RWPE2 (cell line): ENCODE data around the gene RNF123.
A peak's percentile ranks its signal among the peaks of the same experiment; 100 is the strongest.

Source experiments
- ATAC-seq: fragments of 200-7000 bp; cut with Tn5 transposase; 3 replicates; pipeline ENCODE4 v1.9.1; 2021; ENCODE audit warnings: low read depth
- DNase-seq: peaks from one replicate; pipeline ENCODE4 v3.0.0-alpha.2; 2020; ENCODE audit warnings: low spot score
- H3K27ac ChIP-seq: fragments of 450-650 bp; 2 replicates; pipeline ENCODE4 v1.5.1; 2017; ENCODE audit warnings: mild to moderate bottlenecking; ENCODE audit not compliant: poor library complexity, severe bottlenecking
- H3K27me3 ChIP-seq: fragments of 250-450 bp; sonication (Bioruptor Pico); 2 replicates; pipeline ENCODE4 v1.5.1; 2021; ENCODE audit warnings: mild to moderate bottlenecking, moderate library complexity; ENCODE audit not compliant: insufficient read depth, poor library complexity, severe bottlenecking
- H3K36me3 ChIP-seq: fragments of 250-450 bp; sonication (Bioruptor Pico); 2 replicates; pipeline ENCODE4 v1.5.1; 2020; ENCODE audit warnings: low read depth, mild to moderate bottlenecking, moderate library complexity
- H3K4me1 ChIP-seq: fragments of 250-450 bp; sonication (Bioruptor Pico); 2 replicates; pipeline ENCODE4 v1.5.1; 2021; ENCODE audit warnings: mild to moderate bottlenecking, moderate library complexity; ENCODE audit not compliant: insufficient read depth, poor library complexity, severe bottlenecking
- H3K4me3 ChIP-seq: fragments of 250-450 bp; sonication (Bioruptor Pico); 2 replicates; pipeline ENCODE4 v1.5.1; 2021; ENCODE audit warnings: mild to moderate bottlenecking, moderate library complexity; ENCODE audit not compliant: severe bottlenecking
- H3K9me3 ChIP-seq: fragments of 250-450 bp; sonication (Bioruptor Pico); 2 replicates; pipeline ENCODE4 v1.5.1; 2021; ENCODE audit warnings: mild to moderate bottlenecking, moderate library complexity; ENCODE audit not compliant: severe bottlenecking
- CTCF ChIP-seq: fragments of 450-650 bp; IDR thresholded peaks from one replicate; pipeline ENCODE4 v1.5.1; 2017; ENCODE audit warnings: mild to moderate bottlenecking, moderate library complexity; ENCODE audit not compliant: poor library complexity, severe bottlenecking

Gene RNF123

GRCh38 chr3:49724586-49724985, 35.2 kb downstream of the RNF123 start:
- H3K27me3 ChIP-seq, result no peaks in the 10 kb centered on the region
- H3K4me3 ChIP-seq, result peak overlapping the region; percentile 96
- ATAC-seq, result no peak
- H3K27ac ChIP-seq, result peak overlapping the region; percentile 64
- peak; percentile 49 for DNase-seq
- peaks cover 29% of the 10 kb centered on the region for H3K36me3 ChIP-seq
- no peak for TF ChIP-seq CTCF
- H3K4me1 ChIP-seq, result no peaks in the 10 kb centered on the region
- no peaks in the 10 kb centered on the region for H3K9me3 ChIP-seq

- no peak for DNase-seq
- TF ChIP-seq CTCF, result no peak
- Histone ChIP-seq H3K27me3 (no peaks in the 10 kb centered on the region), H3K4me3 (no peak overlapping the region), H3K9me3 (no peaks in the 10 kb centered on the region), H3K4me1 (no peaks in the 10 kb centered on the region), H3K27ac (no peak overlapping the region), H3K36me3 (peaks cover 28% of the 10 kb centered on the region)
- ATAC-seq, result no peak
Measured at GRCh38 chr3:49725906-49726681, 36.7 kb downstream of the RNF123 start.

GRCh38 chr3:49727154-49727923, 38.0 kb downstream of the RNF123 start:
- no peak for TF ChIP-seq CTCF
- no peaks in the 10 kb centered on the region for H3K27me3 ChIP-seq
- no peak overlapping the region for H3K27ac ChIP-seq
- H3K36me3 ChIP-seq, result peaks cover 28% of the 10 kb centered on the region
- no peak for ATAC-seq
- H3K9me3 ChIP-seq, result no peaks in the 10 kb centered on the region
- no peak for DNase-seq
- no peaks in the 10 kb centered on the region for H3K4me1 ChIP-seq
- H3K4me3 ChIP-seq, result no peak overlapping the region

GRCh38 chr3:49727924-49728361, 38.6 kb downstream of the RNF123 start:
- H3K27ac ChIP-seq, result no peak overlapping the region
- no peak overlapping the region for H3K4me3 ChIP-seq
- DNase-seq (no peak), ATAC-seq (no peak)
- no peak for TF ChIP-seq CTCF
- H3K36me3 ChIP-seq, result peaks cover 30% of the 10 kb centered on the region
- no peaks in the 10 kb centered on the region for H3K9me3 ChIP-seq
- no peaks in the 10 kb centered on the region for H3K27me3 ChIP-seq
- no peaks in the 10 kb centered on the region for H3K4me1 ChIP-seq
